AG09319 (cell line): ENCODE measurements around the gene BRWD1.

ENCODE experiments used
- DNase-seq: peaks from one replicate; pipeline ENCODE4 v3.0.0-alpha.2; 2010; ENCODE audit warnings: low read depth; ENCODE audit errors: extremely low read depth
- CTCF ChIP-seq: IDR thresholded peaks from 2 replicates; pipeline ENCODE4 v1.5.1; 2011; ENCODE audit warnings: low read depth, mild to moderate bottlenecking, inconsistent platforms, low read length, moderate library complexity

Gene BRWD1

GRCh38 chr21:39313571-39314142 is at the start of gene BRWD1:
Gene BRWD1, minus strand, starts transcription at chr21:39313632. Its CDS starts 141 bp downstream, at chr21:39313491.
- peak; percentile 14 for TF ChIP-seq CTCF
- DNase-seq = peak; percentile 74

- no peak for DNase-seq
- TF ChIP-seq CTCF = no peak
Measured at GRCh38 chr21:39362733-39363132, 49.3 kb upstream of the BRWD1 start.

GRCh38 chr21:39359382-39359781 is 46.0 kb upstream of the BRWD1 start:
- no peak for TF ChIP-seq CTCF
- no peak for DNase-seq

GRCh38 chr21:39353295-39353694 is 39.9 kb upstream of the BRWD1 start:
- no peak for TF ChIP-seq CTCF
- DNase-seq = no peak

- TF ChIP-seq CTCF = no peak
- DNase-seq = no peak
Measured at GRCh38 chr21:39350094-39351005, 36.9 kb upstream of the BRWD1 start.

GRCh38 chr21:39349211-39350093 is 36.0 kb upstream of the BRWD1 start:
- TF ChIP-seq CTCF = no peak
- DNase-seq = peak; percentile 85
